ENCODE results near the gene SUCLG2.

Gene SUCLG2

DNA sequence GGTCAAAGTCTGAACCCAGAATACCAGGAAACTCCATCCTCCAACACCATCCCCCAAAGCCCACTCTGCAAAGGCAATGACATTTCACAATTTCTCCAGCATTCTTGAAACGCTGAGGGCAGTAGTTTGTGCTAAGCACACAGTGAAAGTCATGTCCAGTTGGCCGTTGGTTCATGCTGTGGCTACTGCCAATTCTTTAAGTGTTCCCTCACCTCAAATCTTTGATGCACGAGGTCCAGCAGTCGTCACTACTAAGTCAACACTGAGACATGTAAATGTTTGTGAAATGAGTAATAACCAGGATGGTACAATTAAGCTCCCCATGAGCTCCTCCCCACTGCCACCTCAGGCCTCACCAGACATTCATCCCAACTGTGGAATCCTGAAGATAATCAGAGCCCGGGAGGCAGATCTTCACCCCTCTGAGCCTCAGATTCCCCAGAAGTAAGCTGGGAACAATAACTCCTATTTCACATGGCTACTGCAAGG lies 7.0 kb downstream of the SUCLG2 start:
- no peak for TF ChIP-seq CTCF (IDR thresholded peaks at IDR 0.05; ENCODE audit: low read depth, low read length, missing control alignments)
- in situ Hi-C loops (cut with HindIII; ENCODE audit: low sequenced_read_pairs) = no loop called here
- DNase-seq (ENCODE audit: low read depth) = peak; percentile 94
- H3K4me3 ChIP-seq (ENCODE audit: low read depth, low read length) = no peak overlapping the region

GRCh38 chr3:67646586-67647234 lies 7.7 kb downstream of the SUCLG2 start:
- H3K4me3 ChIP-seq (ENCODE audit: low read depth, low read length) = no peak overlapping the region
- in situ Hi-C loops (cut with HindIII; ENCODE audit: low sequenced_read_pairs) = no loop called here
- DNase-seq (ENCODE audit: low read depth) = no peak
- TF ChIP-seq CTCF (IDR thresholded peaks at IDR 0.05; ENCODE audit: low read depth, low read length, missing control alignments) = no peak

DNA sequence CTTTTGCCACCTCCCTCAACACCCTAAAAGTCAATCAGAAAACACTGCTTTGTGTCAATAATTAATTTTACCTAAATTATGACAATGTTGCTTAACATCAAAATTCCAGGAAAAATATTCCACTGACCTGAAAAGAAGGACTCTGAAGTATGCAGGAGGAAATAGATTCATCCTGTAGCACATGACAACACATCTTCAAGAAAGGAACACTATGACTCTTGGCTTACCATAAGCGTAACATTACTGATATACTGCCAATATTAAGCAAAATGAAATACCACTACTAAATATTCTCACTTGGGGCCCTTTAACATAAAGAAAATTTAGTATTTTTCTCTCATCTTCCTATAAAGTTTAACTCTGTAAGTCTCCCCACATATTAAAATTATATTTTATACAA lies 9.6 kb downstream of the SUCLG2 start:
- DNase-seq (ENCODE audit: low read depth) = no peak
- no peak for TF ChIP-seq CTCF (IDR thresholded peaks at IDR 0.05; ENCODE audit: low read depth, low read length, missing control alignments)
- H3K4me3 ChIP-seq (ENCODE audit: low read depth, low read length) = no peak overlapping the region
- in situ Hi-C loops (cut with HindIII; ENCODE audit: low sequenced_read_pairs) = no loop called here

GRCh38 chr3:67642734-67643133 lies 11.7 kb downstream of the SUCLG2 start:
- DNase-seq (ENCODE audit: low read depth) = no peak
- no peak for TF ChIP-seq CTCF (IDR thresholded peaks at IDR 0.05; ENCODE audit: low read depth, low read length, missing control alignments)
- H3K4me3 ChIP-seq (ENCODE audit: low read depth, low read length) = no peak overlapping the region
- in situ Hi-C loops (cut with HindIII; ENCODE audit: low sequenced_read_pairs) = no loop called here

DNA sequence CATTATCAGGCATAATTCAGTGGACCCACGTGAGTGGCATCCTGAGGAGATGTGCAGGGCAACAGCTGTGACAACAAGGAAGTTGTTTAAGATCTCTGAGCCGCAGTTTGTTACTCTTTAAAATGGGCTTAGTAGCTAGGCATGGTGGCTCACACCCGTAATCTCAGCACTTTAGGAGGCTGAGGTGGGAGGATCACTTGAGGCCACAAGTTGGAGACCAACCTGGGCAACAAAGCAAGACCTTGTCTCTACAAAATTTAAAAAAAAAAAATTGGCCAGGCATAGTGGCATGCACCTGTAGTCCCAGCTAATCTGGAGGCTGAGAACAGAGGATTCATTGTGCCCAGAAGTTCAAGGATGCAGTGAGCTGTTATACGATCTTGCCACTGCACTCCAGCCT lies 12.2 kb downstream of the SUCLG2 start:
- TF ChIP-seq CTCF (IDR thresholded peaks at IDR 0.05; ENCODE audit: low read depth, low read length, missing control alignments) = no peak

DNA sequence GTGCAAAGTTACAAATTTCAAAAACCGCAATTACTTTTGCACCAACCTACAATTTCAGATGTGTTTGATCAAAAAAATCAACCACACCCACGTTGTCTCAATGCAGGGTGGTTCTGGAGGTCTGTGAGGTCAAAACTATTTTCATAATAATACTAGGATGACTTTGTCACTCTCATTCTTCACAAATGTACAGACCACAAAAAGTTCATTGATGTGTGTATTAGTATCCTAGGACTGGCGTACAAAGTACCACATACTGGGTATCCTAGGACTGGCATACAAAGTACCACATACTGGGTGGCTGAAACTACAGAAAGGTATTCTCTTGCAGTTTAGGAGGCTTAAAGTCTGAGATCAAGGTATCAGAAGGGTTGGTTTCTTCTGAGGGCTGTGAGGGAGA lies 13.0 kb downstream of the SUCLG2 start:
- DNase-seq (ENCODE audit: low read depth) = no peak
- in situ Hi-C loops (cut with HindIII; ENCODE audit: low sequenced_read_pairs) = no loop called here
- no peak for TF ChIP-seq CTCF (IDR thresholded peaks at IDR 0.05; ENCODE audit: low read depth, low read length, missing control alignments)
- no peak overlapping the region for H3K4me3 ChIP-seq (ENCODE audit: low read depth, low read length)

More for the DNA sequence above, 12.2 kb downstream of the SUCLG2 start:
- H3K4me3 ChIP-seq (ENCODE audit: low read depth, low read length) = no peak overlapping the region
- in situ Hi-C loops (cut with HindIII; ENCODE audit: low sequenced_read_pairs) = no loop called here
- no peak for DNase-seq (ENCODE audit: low read depth)
